GM18951 (cell line): ENCODE results near the gene PDIA4.
"Not testable (repeated sequence)": the region's sequence is repeated elsewhere in the genome, so short reads cannot be mapped to it uniquely, and the experiment has no call there.

Experiments
- POLR2A ChIP-seq: IDR thresholded peaks from 4 replicates; pipeline ENCODE4 v1.6.1; 2011; ENCODE audit warnings: mild to moderate bottlenecking; ENCODE audit not compliant: insufficient read length, insufficient read depth; ENCODE audit errors: extremely low read depth
- in situ Hi-C: fragments of 300-500 bp; cut with MboI; formaldehyde crosslinking; loops from one replicate; pipeline ENCODE4 v1.12.0; 2022; ENCODE audit warnings: low sequenced_read_pairs, mixed read lengths, inconsistent platforms; ENCODE audit not compliant: unreplicated experiment

The PDIA4 gene

DNA sequence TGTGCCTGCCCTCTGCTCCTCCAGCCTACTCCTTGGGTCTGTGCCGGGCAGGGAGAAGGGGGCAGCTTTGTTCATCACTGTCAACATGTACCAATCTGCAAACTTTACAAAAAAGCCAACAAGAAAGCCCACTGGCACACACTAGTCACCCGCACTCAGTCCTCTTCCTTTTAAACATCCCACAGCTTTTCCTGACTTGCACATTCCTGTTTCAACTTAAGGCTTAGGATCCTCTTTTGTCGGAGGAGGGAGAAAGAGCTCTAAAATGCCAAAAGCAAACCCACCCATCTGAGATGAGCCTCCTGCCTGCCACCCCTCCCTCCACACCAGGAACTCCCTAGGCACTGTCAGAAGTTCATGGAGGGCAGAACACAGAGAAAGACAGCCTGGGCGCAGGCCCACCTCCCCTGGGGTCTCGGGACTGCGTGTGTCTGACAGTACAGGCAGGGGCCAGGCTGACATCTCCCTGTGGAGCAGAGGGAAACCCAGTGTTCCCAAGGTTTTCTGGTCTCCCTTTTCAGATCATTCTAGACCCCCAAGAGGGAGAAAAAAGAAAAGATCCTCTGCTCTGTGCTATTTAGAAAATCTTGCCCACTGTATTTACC is 5.4 kb downstream of the PDIA4 start:
- in situ Hi-C loops: no loop called here

DNA sequence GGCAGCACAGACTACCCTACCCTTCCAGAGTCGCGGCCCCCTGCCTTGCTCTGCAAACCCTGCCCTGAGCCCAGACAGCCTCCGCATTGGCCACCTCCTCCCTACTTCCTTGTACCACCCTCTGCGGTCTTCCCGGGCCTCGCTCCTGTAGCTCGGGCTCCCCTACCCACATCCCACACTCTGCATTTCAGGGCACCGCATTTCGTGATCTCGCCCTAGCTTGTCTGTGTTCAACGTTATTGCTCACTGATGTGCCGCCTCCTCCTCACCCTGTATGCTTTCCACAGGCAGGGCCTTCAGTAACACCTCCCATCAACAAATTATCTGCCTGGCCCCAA is 6.6 kb downstream of the PDIA4 start:
- in situ Hi-C loops: no loop called here
- TF ChIP-seq POLR2A: no peak

More for the DNA sequence above, 5.4 kb downstream of the PDIA4 start:
- TF ChIP-seq POLR2A: no peak

DNA sequence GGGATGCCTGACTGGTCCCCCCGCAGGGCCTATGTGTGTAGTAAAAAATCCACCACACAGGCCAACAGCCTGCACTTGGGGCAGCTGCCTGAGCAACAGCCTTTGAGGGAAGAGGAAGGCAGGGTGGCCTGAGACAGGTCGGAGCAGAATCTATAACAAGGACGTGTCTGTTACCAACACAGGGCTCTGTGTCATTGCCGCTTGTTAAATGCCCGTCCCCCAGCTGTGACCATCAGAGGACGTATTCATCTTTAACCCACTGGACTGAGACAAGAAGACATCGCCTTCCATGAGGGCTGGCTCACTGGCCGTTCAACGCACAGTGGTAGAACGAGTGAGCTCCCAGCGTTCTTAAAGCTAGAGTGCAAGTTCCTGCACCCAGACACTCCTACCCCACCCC is 7.8 kb downstream of the PDIA4 start:
- no peak for TF ChIP-seq POLR2A
- in situ Hi-C loops: no loop called here

DNA sequence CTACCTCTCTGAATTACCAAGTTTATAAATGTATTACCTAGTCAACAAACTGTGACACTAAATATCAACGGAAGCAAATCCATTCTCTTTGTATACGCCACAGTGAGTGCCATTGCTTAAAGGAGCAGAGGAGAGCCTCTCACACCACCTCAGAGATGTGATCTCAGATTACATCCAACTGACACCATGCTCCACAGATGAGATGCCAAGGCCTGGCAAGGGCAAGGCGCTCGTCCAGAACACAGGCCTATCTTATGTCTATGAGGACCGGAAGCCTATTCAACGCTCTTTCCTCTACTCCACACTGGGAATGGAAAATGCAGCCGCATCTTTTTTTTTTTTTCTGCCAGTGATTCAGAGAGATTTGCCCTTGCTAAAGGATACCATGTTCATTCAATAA is 11.4 kb downstream of the PDIA4 start:
- TF ChIP-seq POLR2A: no peak
- in situ Hi-C loops: no loop called here

DNA sequence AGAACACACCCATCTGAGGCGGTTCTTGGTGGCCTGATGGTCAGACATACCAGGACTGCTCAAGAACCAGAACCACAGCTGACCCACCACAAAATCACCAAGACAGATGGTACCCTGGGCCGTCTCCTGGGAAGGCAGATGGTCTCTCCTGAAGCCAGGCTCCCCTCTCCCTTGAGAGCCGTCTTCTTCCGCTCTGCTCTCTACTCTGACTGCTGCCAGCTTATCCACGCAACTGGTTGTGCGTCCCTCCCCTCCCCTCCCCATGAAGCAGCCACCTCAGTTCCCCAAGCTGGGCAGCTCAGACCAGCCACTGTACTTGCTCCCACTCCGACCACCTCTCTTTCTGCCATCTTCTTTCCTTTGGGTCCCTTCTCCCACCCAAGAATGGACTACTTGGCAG is 14.0 kb downstream of the PDIA4 start:
- in situ Hi-C loops: no loop called here
- TF ChIP-seq POLR2A: no peak

DNA sequence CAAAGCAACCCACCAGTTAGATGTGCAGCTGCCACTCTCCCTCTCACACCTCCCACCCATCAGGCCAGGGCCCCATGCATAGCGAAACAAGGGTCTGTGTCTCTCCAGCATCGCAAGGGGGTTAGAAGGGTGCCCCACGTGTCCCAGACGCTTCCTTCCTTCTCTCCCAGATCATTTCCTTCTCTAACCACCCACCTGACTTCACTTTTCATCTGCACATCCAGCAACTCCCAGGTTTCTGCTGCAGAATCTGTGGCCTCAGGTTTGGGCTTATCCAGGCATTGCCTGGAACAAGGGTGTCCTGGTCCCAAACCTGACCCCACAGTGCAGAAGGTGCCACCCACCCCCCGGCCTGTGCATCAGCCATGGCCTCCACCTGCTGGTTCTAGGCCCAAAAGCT is 14.4 kb downstream of the PDIA4 start:
- TF ChIP-seq POLR2A: no peak
- in situ Hi-C loops: no loop called here

DNA sequence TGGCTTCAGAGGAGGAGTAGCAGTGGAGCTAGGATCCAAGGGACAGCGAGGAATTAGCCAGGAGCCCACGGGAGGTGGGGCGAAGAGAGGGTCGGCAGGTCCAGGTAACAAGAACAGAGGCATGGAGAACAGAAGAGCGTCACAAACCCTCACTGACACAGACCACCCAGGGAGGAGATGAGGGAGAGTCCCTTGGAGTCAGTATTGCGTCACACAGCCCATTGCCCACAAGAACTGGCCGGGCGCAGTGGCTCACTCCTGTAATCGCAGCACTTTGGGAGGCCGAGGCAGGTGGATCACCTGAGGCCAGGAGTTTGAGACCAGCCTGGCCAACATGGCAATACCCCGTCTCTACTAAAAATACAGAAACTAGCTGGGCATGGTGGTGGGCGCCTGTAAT is 15.6 kb downstream of the PDIA4 start:
- in situ Hi-C loops: not testable (repeated sequence)

DNA sequence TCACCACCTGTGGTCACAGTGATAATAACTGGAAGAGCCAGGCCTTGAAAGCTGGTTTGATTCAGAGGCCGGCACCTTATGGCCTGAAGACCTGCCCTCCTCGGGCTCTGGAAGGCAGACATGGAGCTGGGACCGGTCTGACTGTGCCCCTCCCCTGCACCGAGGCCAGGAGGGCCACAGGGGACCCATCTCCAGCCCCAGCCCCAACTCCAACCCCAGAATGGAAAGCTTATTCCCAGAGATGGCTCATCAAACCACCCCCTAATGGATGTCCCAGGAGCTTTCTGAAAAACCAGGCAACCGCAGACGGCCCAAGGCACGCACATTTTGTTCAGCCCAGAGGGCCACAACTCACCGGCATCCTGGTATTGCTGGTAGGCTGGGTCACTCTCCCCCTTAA is 16.8 kb downstream of the PDIA4 start:
- no peak for TF ChIP-seq POLR2A
- in situ Hi-C loops: no loop called here

DNA sequence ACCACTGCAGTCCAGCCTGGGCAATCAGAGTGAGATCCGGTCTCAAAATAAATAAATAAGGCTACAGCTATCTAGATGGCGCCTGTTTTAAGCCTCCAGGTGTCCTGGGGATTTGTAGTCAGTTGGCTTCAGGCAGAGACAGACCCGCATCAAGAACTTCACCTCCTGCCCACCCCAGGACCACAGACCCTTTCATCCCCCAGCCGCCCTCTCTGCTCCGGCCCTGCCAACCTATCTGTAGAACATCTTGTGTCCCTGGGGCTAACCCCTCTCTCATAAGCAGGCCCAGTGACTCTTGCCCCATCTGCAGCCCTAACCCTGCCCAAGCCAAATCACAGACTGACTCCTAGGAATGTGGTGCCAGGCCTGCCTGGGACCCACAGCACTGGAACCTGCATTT is 17.9 kb downstream of the PDIA4 start:
- in situ Hi-C loops: no loop called here
- no peak for TF ChIP-seq POLR2A

DNA sequence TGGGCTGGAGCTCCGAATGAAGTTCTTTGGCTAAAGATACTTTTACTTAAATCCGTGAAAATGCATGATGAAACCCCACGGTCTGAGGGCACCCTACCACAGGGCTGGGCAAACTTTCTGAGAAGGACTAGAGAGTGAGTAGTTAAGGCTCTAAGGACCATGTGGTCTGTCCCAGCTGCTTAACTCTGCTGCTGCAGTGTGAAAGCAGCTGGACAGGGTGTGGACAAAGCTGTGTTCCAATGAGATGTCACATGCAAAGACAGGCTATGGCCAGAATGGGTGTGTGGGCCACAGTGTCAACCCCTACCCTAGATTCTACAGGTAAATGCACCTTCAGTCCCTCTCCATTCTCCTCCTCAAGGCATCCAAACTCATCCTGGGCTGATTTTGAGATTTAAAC is 18.8 kb downstream of the PDIA4 start:
- in situ Hi-C loops: no loop called here
- no peak for TF ChIP-seq POLR2A

DNA sequence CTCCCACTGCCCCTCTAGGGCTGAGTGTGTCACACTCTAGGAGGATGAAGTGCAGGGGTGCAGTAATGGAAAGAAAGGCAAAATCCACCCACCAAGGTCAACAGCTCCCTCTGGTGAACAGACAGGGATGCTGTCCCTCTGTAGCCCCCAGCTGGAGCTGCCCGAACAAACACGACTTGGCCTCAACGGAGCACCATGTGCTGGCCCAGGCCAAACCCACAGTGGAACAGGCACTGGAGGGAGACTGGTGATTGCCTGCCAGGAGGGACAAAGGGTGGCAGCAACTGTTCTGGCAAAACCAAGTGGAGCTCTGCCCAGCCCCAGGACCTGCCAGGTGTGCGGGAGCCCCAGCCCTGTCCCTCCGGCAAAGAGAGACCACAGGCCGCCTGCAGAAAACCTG is 20.7 kb downstream of the PDIA4 start:
- no peak for TF ChIP-seq POLR2A
- in situ Hi-C loops: no loop called here

DNA sequence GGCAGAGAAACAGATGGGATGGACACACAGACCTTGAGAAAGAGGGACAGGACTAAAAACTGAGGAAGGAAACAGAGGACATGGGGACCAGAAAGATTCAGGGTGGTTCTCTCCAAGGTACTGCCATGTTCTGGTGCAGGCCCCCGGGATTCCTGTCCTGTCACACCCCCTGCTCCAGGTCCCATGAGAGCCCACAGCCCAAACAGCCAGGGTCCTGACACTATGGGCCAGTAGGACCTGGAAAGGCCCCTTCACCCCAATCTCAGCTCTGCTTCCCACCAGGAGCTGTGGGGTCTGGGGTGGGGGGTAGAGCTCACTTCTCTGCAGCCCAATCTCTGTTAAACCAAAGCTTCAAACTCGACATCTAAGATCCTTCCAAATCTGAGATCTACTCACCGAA is 21.2 kb downstream of the PDIA4 start:
- in situ Hi-C loops: no loop called here
- no peak for TF ChIP-seq POLR2A

DNA sequence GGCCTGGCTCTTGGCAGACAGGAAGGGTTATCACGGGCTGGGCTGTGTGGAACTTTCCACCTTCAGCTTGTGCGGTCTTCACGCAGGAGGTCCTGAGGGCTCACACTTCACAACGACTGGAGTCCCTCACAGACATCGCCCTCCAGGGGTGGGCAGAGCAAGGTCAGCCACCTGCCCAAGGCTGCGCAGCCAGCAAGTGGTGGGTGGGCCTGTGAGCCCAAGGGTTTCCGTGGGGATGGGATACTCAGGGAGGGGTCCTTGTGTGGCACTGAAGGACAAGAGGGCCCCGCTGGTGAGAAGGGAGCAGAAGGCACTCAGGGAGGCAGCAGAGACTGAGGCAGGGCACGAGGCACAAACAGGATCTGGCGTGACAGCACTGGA is 22.0 kb downstream of the PDIA4 start:
- TF ChIP-seq POLR2A: no peak
- in situ Hi-C loops: no loop called here

DNA sequence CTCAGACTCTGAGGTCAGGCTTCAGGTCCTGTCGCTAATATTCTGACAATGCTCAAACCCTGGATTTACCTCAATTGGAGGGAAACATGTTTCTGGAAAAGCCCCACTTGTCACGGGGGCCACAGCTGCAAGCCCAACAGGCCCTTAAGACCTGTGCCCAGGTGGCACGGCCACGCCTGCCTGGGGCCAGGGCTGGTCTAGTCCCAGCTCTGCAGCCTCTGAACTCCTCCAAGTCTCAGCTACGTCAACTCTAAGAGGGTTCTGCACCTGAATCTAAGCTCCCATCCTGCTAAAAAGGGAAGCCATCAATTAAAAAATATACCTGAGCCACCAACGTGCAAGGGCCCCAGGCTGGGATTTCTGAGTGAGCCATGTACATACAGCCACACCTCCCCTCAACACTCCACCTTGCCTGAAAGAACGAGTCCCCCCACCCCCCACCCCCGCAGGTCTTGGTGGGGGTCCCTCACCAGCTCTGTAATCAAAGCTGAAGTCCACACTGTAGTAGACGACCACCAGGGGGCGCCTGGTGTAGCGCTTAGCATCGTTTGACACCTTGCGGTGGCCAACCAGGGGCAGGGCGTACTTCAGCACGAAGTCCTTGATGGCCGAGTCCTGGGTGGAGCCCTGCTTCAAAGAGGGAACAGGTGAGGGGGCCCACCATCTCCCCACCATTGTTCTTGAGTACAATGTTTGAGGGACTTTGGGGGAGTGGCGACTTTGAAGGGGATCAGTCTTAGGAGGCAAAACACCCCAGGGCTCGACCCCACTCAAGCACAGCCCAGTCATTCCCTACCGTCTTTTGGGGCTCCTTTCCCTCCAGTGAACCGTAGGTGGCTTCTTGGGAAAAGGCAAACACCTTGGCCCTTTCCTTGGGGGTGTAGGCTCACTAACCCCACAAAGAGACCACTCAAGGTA is 22.6 kb downstream of the PDIA4 start:
- no peak for TF ChIP-seq POLR2A
- in situ Hi-C loops: no loop called here

DNA sequence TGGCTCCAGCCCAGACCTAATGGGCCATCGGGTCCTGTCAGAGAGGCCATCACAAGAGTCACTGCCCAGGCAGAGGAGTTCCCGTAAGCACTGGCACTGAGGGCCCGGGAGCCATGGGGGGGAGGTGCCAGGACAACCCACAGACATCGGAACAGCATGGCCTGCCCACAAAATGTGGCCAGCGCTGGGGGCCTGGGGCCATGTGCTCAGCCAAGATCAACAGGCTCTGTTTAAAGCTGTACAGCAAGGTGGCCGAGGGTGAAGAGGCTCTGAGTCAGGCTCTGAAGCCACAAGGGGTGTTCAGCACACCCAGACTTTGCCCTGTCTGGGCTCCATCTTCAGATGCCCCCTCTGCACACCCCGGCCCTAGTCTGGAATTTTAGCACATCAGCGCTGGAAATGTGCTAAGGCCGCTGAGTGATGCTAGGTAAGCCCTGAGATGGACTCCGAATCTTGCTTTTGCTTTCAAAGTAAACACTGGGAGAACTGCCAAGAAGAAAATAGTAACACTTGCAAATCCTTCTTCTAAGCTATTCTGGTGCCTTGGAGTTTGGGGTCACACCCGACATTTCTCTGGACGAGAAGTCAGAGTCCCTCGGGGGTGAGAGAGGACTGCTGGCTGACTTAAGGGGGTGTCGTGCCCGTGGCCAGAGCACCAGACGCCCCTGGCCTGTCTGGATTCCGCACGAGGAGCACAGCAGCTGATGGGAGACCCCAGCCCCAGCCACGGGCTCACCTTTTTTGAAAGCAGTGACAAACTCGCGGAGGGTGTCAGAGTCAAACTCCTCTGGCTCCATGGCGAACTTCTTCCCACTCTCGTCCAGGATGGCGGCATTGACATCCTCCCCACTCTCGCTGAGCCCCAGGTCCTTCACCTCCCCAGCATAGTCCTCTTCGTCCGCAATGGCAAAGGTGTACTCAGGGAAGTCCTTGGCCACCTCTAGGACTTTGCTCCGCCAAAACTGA is 23.6 kb downstream of the PDIA4 start:
- no peak for TF ChIP-seq POLR2A

More for the DNA sequence above, 23.6 kb downstream of the PDIA4 start:
- in situ Hi-C loops: no loop called here
